GM12878 (cell line): ENCODE data around the gene THOC1. TPM values are rescaled to one million over a fixed set of nuclear protein-coding genes. Genes with fewer than 3 reads are reported as not detected.

ENCODE experiments used
- ATAC-seq: fragments of 200-7000 bp; cut with Tn5 transposase; 3 replicates; pipeline ENCODE4 v1.9.1; 2020; ENCODE audit warnings: mild to moderate bottlenecking, moderate library complexity
- BruUV-seq: library from RNA; stranded (reverse); fragments of 400-500 nt; replicated peaks from 2 replicates; lab custom pipeline; 2021; lab: Mats Ljungman, UMichigan
- CTCF ChIA-PET: fragments of 300-600 bp; sonication (Branson Sonifier 250); formaldehyde crosslinking; extraction: SDS; loops from one replicate; lab custom pipeline; 2021; ENCODE audit warnings: inconsistent platforms; lab: Yijun Ruan, JAX
- POLR2A ChIA-PET: fragments of 350-600 bp; formaldehyde crosslinking; extraction: SDS; loops from one replicate; lab custom pipeline; 2021; ENCODE audit warnings: inconsistent platforms; lab: Charles Lee
- RAD21 ChIA-PET: fragments of 300-600 bp; sonication (Branson Sonifier 250); formaldehyde crosslinking; loops from one replicate; lab custom pipeline; 2023; ENCODE audit warnings: antibody characterized with exemption; ENCODE audit not compliant: unreplicated experiment; lab: Charles Lee
- SMC1A ChIA-PET: fragments of 300-600 bp; sonication (Branson Sonifier 250); formaldehyde crosslinking; loops from one replicate; lab custom pipeline; 2023; ENCODE audit not compliant: unreplicated experiment, uncharacterized antibody; lab: Charles Lee
- DNase-seq: peaks from one replicate; pipeline ENCODE4 v3.0.0-alpha.2; 2011; ENCODE audit warnings: low read depth, low spot score
- FAIRE-seq: peaks from 3 replicates; lab custom pipeline; 2011; peaks lifted over from hg19 to GRCh38; lab: Jason Lieb, UNC
- H2AFZ ChIP-seq: 2 replicates; pipeline ENCODE4 v1.6.0; 2011; ENCODE audit warnings: low read depth, low read length, control low read depth; ENCODE audit not compliant: control insufficient read depth
- H3K27ac ChIP-seq: 2 replicates; pipeline ENCODE4 v1.5.1; 2011; ENCODE audit warnings: control low read depth; ENCODE audit not compliant: control insufficient read depth, insufficient read depth
- H3K27me3 ChIP-seq, 2 experiments: replicated peaks in 1 of 2; 2 replicates each; pipeline versions ENCODE4 v1.6.0 to v1.6.1; 2011; ENCODE audit warnings: low read length in 1 of 2; ENCODE audit not compliant: control insufficient read depth in 2 of 2, insufficient read depth in 2 of 2
- H3K36me3 ChIP-seq, 2 experiments: 2 replicates each; pipeline ENCODE4 v1.5.1; 2011; ENCODE audit warnings: low read length in 1 of 2; ENCODE audit not compliant: control insufficient read depth in 2 of 2, insufficient read depth in 2 of 2
- H3K4me1 ChIP-seq: 2 replicates; pipeline ENCODE4 v1.6.1; 2011; ENCODE audit warnings: mild to moderate bottlenecking, low read length, moderate library complexity, mixed read lengths; ENCODE audit not compliant: control insufficient read depth, insufficient read depth
- H3K4me2 ChIP-seq: 2 replicates; pipeline ENCODE4 v1.6.0; 2011; ENCODE audit warnings: control low read depth; ENCODE audit not compliant: control insufficient read depth, insufficient read depth
- H3K4me3 ChIP-seq: fragments of 200-600 bp; sonication (generic); 2 replicates; pipeline ENCODE4 v1.5.1; 2016
- H3K79me2 ChIP-seq: 2 replicates; pipeline ENCODE4 v1.6.0; 2011; ENCODE audit warnings: low read length; ENCODE audit not compliant: control insufficient read depth, insufficient read depth
- H3K9ac ChIP-seq: 2 replicates; pipeline ENCODE4 v1.8.0; 2011; ENCODE audit warnings: low read length, control low read depth, mixed read lengths; ENCODE audit not compliant: control insufficient read depth, insufficient read depth
- H3K9me3 ChIP-seq: replicated peaks from 3 replicates; pipeline ENCODE4 v1.5.1; 2011; ENCODE audit warnings: mild to moderate bottlenecking, low read length; ENCODE audit not compliant: control insufficient read depth, insufficient read depth
- H4K20me1 ChIP-seq: 2 replicates; pipeline ENCODE4 v1.6.0; 2011; ENCODE audit not compliant: control insufficient read depth, insufficient read depth
- E4F1 ChIP-seq: fragments of 450-650 bp; IDR thresholded peaks from 2 replicates; pipeline ENCODE4 v1.6.1; 2018; ENCODE audit warnings: borderline replicate concordance, mild to moderate bottlenecking; ENCODE audit not compliant: partially characterized antibody
- IKZF2 ChIP-seq, 2 experiments: fragments of 450-650 bp; IDR thresholded peaks; 2 replicates each; pipeline ENCODE4 v1.6.1; 2017; ENCODE audit warnings: mild to moderate bottlenecking in 2 of 2, moderate library complexity in 2 of 2
- IRF3 ChIP-seq: fragments of 450-650 bp; IDR thresholded peaks from 2 replicates; pipeline ENCODE4 v1.6.1; 2014; ENCODE audit warnings: mild to moderate bottlenecking
- MAX ChIP-seq: IDR thresholded peaks from 2 replicates; pipeline ENCODE4 v1.6.1; 2012; ENCODE audit warnings: low read depth, low read length, improper control_type of control experiment
- NFYB ChIP-seq: IDR thresholded peaks from 2 replicates; pipeline ENCODE4 v1.6.1; 2011; ENCODE audit warnings: low read depth, mild to moderate bottlenecking, low read length, improper control_type of control experiment, moderate library complexity; ENCODE audit not compliant: insufficient read depth
- NR2F1 ChIP-seq: fragments of 450-650 bp; conservative IDR thresholded peaks from 2 replicates; pipeline ENCODE4 v1.6.1; 2017; ENCODE audit warnings: mild to moderate bottlenecking
- RUNX3 ChIP-seq: IDR thresholded peaks from 2 replicates; pipeline ENCODE4 v1.6.1; 2012; ENCODE audit warnings: low read length, inconsistent platforms
- SMC3 ChIP-seq: IDR thresholded peaks from 2 replicates; pipeline ENCODE4 v1.6.1; 2011; ENCODE audit warnings: low read length, improper control_type of control experiment, borderline replicate concordance
- USF2 ChIP-seq: IDR thresholded peaks from 2 replicates; pipeline ENCODE4 v1.6.1; 2011; ENCODE audit warnings: low read depth, low read length, improper control_type of control experiment, borderline replicate concordance
- ZZZ3 ChIP-seq: IDR thresholded peaks from 2 replicates; pipeline ENCODE4 v1.6.1; 2011; ENCODE audit warnings: low read depth; ENCODE audit not compliant: control insufficient read depth, insufficient read length
- WGBS: methylation state at CpG from one replicate; pipeline ENCODE4 v1.1.6; 2016; ENCODE audit warnings: low lambda C conversion rate; ENCODE audit not compliant: insufficient replicate concordance, insufficient coverage; ENCODE audit errors: missing lambda C conversion rate; 5-methylcytosine and 5-hydroxymethylcytosine counted together
- in situ Hi-C: fragments of 300-500 bp; cut with MboI; formaldehyde crosslinking; loops from 9 replicates; pipeline ENCODE4 v1.14.3; 2018; ENCODE audit warnings: mixed read lengths
- intact Hi-C: fragments of 100-400 bp; cut with micrococcal nuclease; formaldehyde crosslinking; loops from one replicate; pipeline ENCODE4 v1.14.2; 2022; ENCODE audit not compliant: unreplicated experiment
- polyA plus RNA-seq, 11 experiments: library from polyadenylated mRNA; depleted of rRNA in 4 of 11; unstranded in 6 of 11; stranded (reverse) in 5 of 11; fragments of >200 nt; fragmentation: Nextera tagmentation in 4 of 11; fragmentation: Illumina TruSeq in 1 of 11; extraction: Ambion mirVana in 4 of 11; extraction: Trizol in 1 of 11; gene quantifications; 1 replicate in 1 of 11; 2 replicates in 10 of 11; pipeline versions ENCODE4 v1.2.1 to v1.2.3, GENCODE V29; 2011 to 2016; ENCODE audit warnings: inconsistent platforms in 2 of 11, missing spikeins in 2 of 11, low read depth in 1 of 11
- total RNA-seq, 4 experiments: library from RNA; depleted of rRNA in 3 of 4; stranded (reverse); fragments of >200 nt in 3 of 4; fragmentation: Illumina TruSeq in 1 of 4; extraction: Trizol in 1 of 4; gene quantifications; 2 replicates each; pipeline versions ENCODE4 v1.2.1 to v1.2.3, GENCODE V29; 2013 to 2021

Gene THOC1
- total and polyA plus RNA-seq, 10 of the 15 experiments (the other 5 are each of a cell fraction or from before 2014, with no cell fraction given): 32.8 to 99.8 (median 49.0) TPM

- H3K4me3 ChIP-seq: no peak overlapping the region
- no peak for TF ChIP-seq RUNX3
- whole genome bisulfite sequencing: 18% methylated on average over 3 of the region's 3 CpGs
- no peak overlapping the region for H3K4me2 ChIP-seq
- intact Hi-C loops: no loop called here
- H3K27me3 ChIP-seq: no peaks in the 10 kb centered on the region
- H3K9me3 ChIP-seq: no peaks in the 10 kb centered on the region
- H2AFZ ChIP-seq: no peak overlapping the region
- CTCF ChIA-PET: interaction anchor here (1.2 kb wide), 1 partner anchor 16 kb away, joined by 3 read pairs; no protein-coding TSS in a partner anchor
- H3K79me2 ChIP-seq: no peaks in the 10 kb centered on the region
- ATAC-seq (no peak), FAIRE-seq (no peak), DNase-seq (no peak)
- RAD21 ChIA-PET: interaction anchor here (1.2 kb wide), 1 partner anchor 182 kb away, joined by 3 read pairs; no protein-coding TSS in a partner anchor
- no peak overlapping the region for H3K9ac ChIP-seq
- POLR2A ChIA-PET: no interaction called here
- no TSS peak for BruUV-seq
- in situ Hi-C loops: no loop called here
- SMC1A ChIA-PET: interaction anchor here (1.2 kb wide), 1 partner anchor 323 kb away, joined by 3 read pairs; no protein-coding TSS in a partner anchor
- H3K27ac ChIP-seq: no peak overlapping the region
- H3K4me1 ChIP-seq: no peaks in the 10 kb centered on the region
- H3K36me3 ChIP-seq: no peaks in the 10 kb centered on the region
- H4K20me1 ChIP-seq: no peaks in the 10 kb centered on the region
Measured at GRCh38 chr18:295756-296490, 28.1 kb upstream of the THOC1 start.

GRCh38 chr18:294566-294965 lies 26.7 kb upstream of the THOC1 start:
- SMC1A ChIA-PET: interaction anchor here (1.0 kb wide), 1 partner anchor 276 kb away, joined by 3 read pairs; no protein-coding TSS in a partner anchor
- Histone ChIP-seq H3K9ac (no peak overlapping the region), H3K9me3 (no peaks in the 10 kb centered on the region), H3K4me1 (no peaks in the 10 kb centered on the region), H3K27me3 (no peaks in the 10 kb centered on the region), H2AFZ (no peak overlapping the region), H3K79me2 (no peaks in the 10 kb centered on the region), H3K27ac (no peak overlapping the region), H3K4me3 (no peak overlapping the region), H3K4me2 (no peak overlapping the region), H4K20me1 (no peaks in the 10 kb centered on the region), H3K36me3 (no peaks in the 10 kb centered on the region)
- CTCF ChIA-PET: no interaction called here
- in situ Hi-C loops: no loop called here
- POLR2A ChIA-PET: no interaction called here
- 25% methylated on average over 3 of the region's 3 CpGs for WGBS
- BruUV-seq: no TSS peak
- no peak for ATAC-seq
- no peak for DNase-seq
- intact Hi-C loops: loop anchor here (5.0 kb wide), 1 partner anchor 323 kb away; no protein-coding TSS in a partner anchor
- no peak for FAIRE-seq
- RAD21 ChIA-PET: no interaction called here
- TF ChIP-seq ZZZ3 (no peak), USF2 (no peak), IKZF2 (IDR thresholded peaks at IDR 0.05) (no peak), NFYB (no peak), IRF3 (no peak), MAX (no peak), NR2F1 (no peak), SMC3 (no peak), E4F1 (no peak)
